Measurements from ENCODE around the gene DCLRE1B. TPM values are rescaled to one million over a fixed set of nuclear protein-coding genes. Genes with fewer than 3 reads are reported as not detected.

The DCLRE1B gene
- total and polyA plus RNA-seq, 12 donors: 1.1 to 6.1 (median 3.8) TPM

- DNase-seq: peak in 2 of 7 donors; percentile 7 to 18
- H3K27ac ChIP-seq: peak overlapping the region in 2 of 5 donors; percentile 58 to 86
- TF ChIP-seq POLR2A (IDR thresholded peaks at IDR 0.05) (no peak), CTCF (IDR thresholded peaks at IDR 0.05) (no peak)
Measured at GRCh38 chr1:113872219-113872935, 32.7 kb upstream of the DCLRE1B start.

DNA sequence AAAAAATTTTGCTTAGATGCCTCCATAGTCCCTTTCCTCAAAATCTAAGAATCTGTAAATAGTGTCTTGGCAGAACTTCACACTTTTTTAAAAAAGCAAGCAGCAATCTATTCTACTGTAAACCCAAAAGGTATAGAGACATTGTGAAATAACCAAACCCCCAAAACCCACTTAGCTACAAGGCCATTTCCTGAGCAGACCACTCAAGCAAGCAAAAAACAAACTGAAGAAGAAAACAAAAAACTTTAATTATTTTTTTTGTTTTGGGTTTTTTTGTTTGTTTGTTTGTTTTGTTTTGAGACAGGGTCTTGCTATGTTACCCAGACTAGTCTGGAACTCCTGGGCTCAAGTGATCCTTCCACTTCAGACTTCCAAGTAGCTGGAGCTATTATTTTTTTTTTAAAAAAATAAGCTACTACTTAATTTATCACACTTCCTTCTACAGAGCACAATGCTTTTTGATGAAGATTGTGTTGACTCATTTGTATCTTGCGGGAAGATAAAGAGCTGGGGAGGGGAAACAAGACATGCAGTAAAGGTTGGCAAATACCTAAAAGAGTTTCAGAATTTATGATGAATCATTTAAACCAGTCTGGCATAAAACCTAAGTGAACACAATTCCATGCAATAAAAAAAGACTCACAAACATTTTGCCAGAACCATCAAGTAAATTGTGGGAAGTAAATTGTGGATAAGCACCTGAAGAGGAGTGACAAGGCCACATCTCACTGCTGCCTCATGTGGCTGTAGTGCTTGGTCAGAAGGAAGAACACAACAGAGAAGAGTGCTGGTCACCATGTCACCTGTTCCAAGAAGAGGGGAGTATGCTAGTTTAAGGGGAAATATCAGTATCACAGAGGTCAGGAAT, 30.9 kb upstream of the DCLRE1B start:
- TF ChIP-seq POLR2A (IDR thresholded peaks at IDR 0.05): no peak
- no peak for TF ChIP-seq CTCF (IDR thresholded peaks at IDR 0.05)
- intact Hi-C loops (cut with DNase I): no loop called here

More at GRCh38 chr1:113872219-113872935, 32.7 kb upstream of the DCLRE1B start:
- H3K27me3 ChIP-seq: no peaks in the 10 kb centered on the region
- no peak overlapping the region for H3K4me3 ChIP-seq
- no peaks in the 10 kb centered on the region for H3K9me3 ChIP-seq (replicated peaks in 1 of 3)
- intact Hi-C loops (cut with DNase I): no loop called here
- H3K36me3 ChIP-seq (replicated peaks in 1 of 2): no peaks in the 10 kb centered on the region
- H3K4me1 ChIP-seq (replicated peaks in 1 of 2): no peaks in the 10 kb centered on the region

DNA sequence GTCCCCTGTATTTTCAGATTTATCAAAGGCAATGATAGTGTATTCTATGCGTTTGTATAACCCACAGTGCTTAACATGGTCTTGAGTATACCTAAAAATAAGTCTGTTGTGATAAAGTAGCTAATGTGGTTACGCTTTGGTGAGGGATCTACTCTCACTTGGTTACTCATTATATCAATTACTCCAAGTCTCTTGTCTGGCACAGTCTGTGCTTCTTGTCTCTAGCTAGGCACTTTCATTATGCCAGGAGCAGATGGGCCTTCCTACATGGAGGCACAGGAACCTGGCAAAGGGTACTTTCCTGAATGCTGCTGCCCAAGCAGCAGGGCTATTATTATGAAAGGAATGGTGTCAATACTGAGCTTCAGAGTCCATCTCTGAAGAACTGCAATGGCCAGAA, 29.4 kb upstream of the DCLRE1B start:
- no peak for DNase-seq
- H3K27ac ChIP-seq: no peak overlapping the region
- H3K36me3 ChIP-seq (replicated peaks in 1 of 2): no peaks in the 10 kb centered on the region
- 89 to 97% (median 89%) methylated on average over 2 of the region's 2 CpGs for WGBS, 4 donors
- H3K4me1 ChIP-seq (replicated peaks in 1 of 2): no peaks in the 10 kb centered on the region
- no peak for TF ChIP-seq CTCF (IDR thresholded peaks at IDR 0.05)
- TF ChIP-seq POLR2A (IDR thresholded peaks at IDR 0.05): no peak
- intact Hi-C loops (cut with DNase I): no loop called here
- H3K27me3 ChIP-seq: no peaks in the 10 kb centered on the region
- H3K4me3 ChIP-seq: no peak overlapping the region
- no peaks in the 10 kb centered on the region for H3K9me3 ChIP-seq (replicated peaks in 1 of 3)

More for the DNA sequence above, 30.9 kb upstream of the DCLRE1B start:
- Histone ChIP-seq H3K27me3 (no peaks in the 10 kb centered on the region), H3K4me1 (replicated peaks in 1 of 2) (no peaks in the 10 kb centered on the region), H3K9me3 (replicated peaks in 1 of 3) (no peaks in the 10 kb centered on the region), H3K27ac (no peak overlapping the region), H3K4me3 (no peak overlapping the region), H3K36me3 (replicated peaks in 1 of 2) (no peaks in the 10 kb centered on the region)
- WGBS, 4 donors: 35 to 59% (median 52%) methylated on average over 1 of the region's 1 CpG
- DNase-seq: no peak

- Histone ChIP-seq H3K9me3 (replicated peaks in 1 of 3) (no peaks in the 10 kb centered on the region), H3K4me3 (no peak overlapping the region), H3K27me3 (no peaks in the 10 kb centered on the region), H3K4me1 (replicated peaks in 1 of 2) (no peaks in the 10 kb centered on the region), H3K27ac (no peak overlapping the region), H3K36me3 (replicated peaks in 1 of 2) (no peaks in the 10 kb centered on the region)
- DNase-seq: no peak
- intact Hi-C loops (cut with DNase I): no loop called here
- TF ChIP-seq CTCF (IDR thresholded peaks at IDR 0.05): no peak
- TF ChIP-seq POLR2A (IDR thresholded peaks at IDR 0.05): no peak
- 86 to 94% (median 92%) methylated on average over 5 of the region's 5 CpGs for WGBS, 4 donors
Measured at GRCh38 chr1:113876176-113876575, 28.9 kb upstream of the DCLRE1B start.
